22Rv1 (cell line): Measurements from ENCODE around the gene KRT34.

ENCODE experiments used
- CTCF ChIP-seq: fragments of 450-650 bp; IDR thresholded peaks from 2 replicates; pipeline ENCODE4 v1.5.1; 2017; ENCODE audit warnings: mild to moderate bottlenecking
- ZFX ChIP-seq: fragments of 450-650 bp; IDR thresholded peaks from 2 replicates; pipeline ENCODE4 v1.6.1; 2017; ENCODE audit warnings: antibody characterized with exemption, borderline replicate concordance

- TF ChIP-seq CTCF, result no peak
- TF ChIP-seq ZFX, result no peak
Measured at GRCh38 chr17:41334385-41335305, 47.5 kb downstream of the KRT34 start.
